K562 (cell line): Measurements from ENCODE around the gene KAT6B. TPM values are rescaled to one million over a fixed set of nuclear protein-coding genes. Genes with fewer than 3 reads are reported as not detected.

ENCODE experiments used
- ATAC-seq: fragments of 200-7000 bp; cut with Tn5 transposase; 3 replicates; pipeline ENCODE4 v1.9.1; 2020; ENCODE audit warnings: moderate library complexity
- BruUV-seq: library from RNA; stranded (reverse); fragments of 400-500 nt; replicated peaks from 2 replicates; lab custom pipeline; 2021; lab: Mats Ljungman, UMichigan
- CTCF ChIA-PET: fragments of 300-600 bp; formaldehyde crosslinking; extraction: SDS; loops from one replicate; lab custom pipeline; 2021; ENCODE audit warnings: low intra/inter-chr PET ratio; lab: Yijun Ruan, JAX
- POLR2A ChIA-PET: fragments of 300-600, 350-650 bp; sonication (Branson Sonifier 250); formaldehyde crosslinking; extraction: SDS; loops from one replicate; lab custom pipeline; 2021; ENCODE audit warnings: antibody characterized with exemption, inconsistent platforms; lab: Yijun Ruan, JAX
- DNase-seq, 4 experiments: peaks; one replicate each; pipeline versions ENCODE4 v3.0.0 to v3.0.0-alpha.2; 2011 to 2018; ENCODE audit warnings: low spot score in 3 of 4, mixed read lengths in 3 of 4; ENCODE audit errors: extremely low read depth in 1 of 4
- FAIRE-seq: peaks from 2 replicates; lab custom pipeline; 2011; peaks lifted over from hg19 to GRCh38; lab: Jason Lieb, UNC
- H2AFZ ChIP-seq: 2 replicates; pipeline ENCODE4 v1.6.0; 2011; ENCODE audit warnings: low read depth, low read length, control low read depth, inconsistent platforms
- H3K27ac ChIP-seq: fragments of 200-600 bp; 3 replicates; pipeline ENCODE4 v1.8.0; 2011; ENCODE audit warnings: low read depth, mild to moderate bottlenecking, control low read depth, inconsistent platforms, low read length, moderate library complexity, mixed read lengths; ENCODE audit errors: extremely low read depth
- H3K27me3 ChIP-seq, 2 experiments: fragments of 300-600 bp in 1 of 2; 2 replicates in 1 of 2; 3 replicates in 1 of 2; pipeline versions ENCODE4 v1.6.0 to v1.8.0; 2011; ENCODE audit warnings: inconsistent platforms in 2 of 2, low read length in 2 of 2, mild to moderate bottlenecking in 1 of 2, mixed read lengths in 1 of 2, moderate library complexity in 1 of 2; ENCODE audit not compliant: control insufficient read depth in 2 of 2, insufficient read depth in 2 of 2
- H3K36me3 ChIP-seq: fragments of 300-600 bp; 3 replicates; pipeline ENCODE4 v1.8.0; 2011; ENCODE audit warnings: mild to moderate bottlenecking, low read length, inconsistent platforms; ENCODE audit not compliant: control insufficient read depth, insufficient read depth
- H3K4me1 ChIP-seq, 2 experiments: fragments of 200-600 bp in 1 of 2; replicated peaks in 1 of 2; 2 replicates in 1 of 2; 3 replicates in 1 of 2; pipeline versions ENCODE4 v1.5.1 to v1.8.0; 2011; ENCODE audit warnings: inconsistent platforms in 2 of 2, low read length in 2 of 2, mild to moderate bottlenecking in 1 of 2, mixed read lengths in 1 of 2, moderate library complexity in 1 of 2; ENCODE audit not compliant: control insufficient read depth in 2 of 2, insufficient read depth in 2 of 2
- H3K4me2 ChIP-seq: 2 replicates; pipeline ENCODE4 v1.6.1; 2011; ENCODE audit warnings: low read length, control low read depth, inconsistent platforms, mixed read lengths; ENCODE audit not compliant: insufficient read depth
- H3K4me3 ChIP-seq: fragments of 200-600 bp; sonication (generic), shearing (Covaris generic); 2 replicates; pipeline ENCODE4 v1.5.1; 2016; ENCODE audit warnings: control low read depth, inconsistent platforms
- H3K79me2 ChIP-seq: fragments of 200-600 bp; 3 replicates; pipeline ENCODE4 v1.8.0; 2011; ENCODE audit warnings: low read length, inconsistent platforms; ENCODE audit not compliant: control insufficient read depth, insufficient read depth
- H3K9ac ChIP-seq, 2 experiments: 2 replicates each; pipeline versions ENCODE4 v1.6.0 to v1.6.1; 2011; ENCODE audit warnings: low read depth in 2 of 2, low read length in 2 of 2, control low read depth in 1 of 2, inconsistent platforms in 1 of 2, mild to moderate bottlenecking in 1 of 2, mixed read lengths in 1 of 2; ENCODE audit not compliant: insufficient read depth in 1 of 2
- H3K9me1 ChIP-seq: one replicate; pipeline ENCODE4 v1.6.0; 2011; ENCODE audit warnings: inconsistent platforms, mild to moderate bottlenecking, low read length, moderate library complexity; ENCODE audit not compliant: control insufficient read depth, insufficient read depth
- H3K9me3 ChIP-seq: replicated peaks from 2 replicates; pipeline ENCODE4 v1.5.1; 2011; ENCODE audit warnings: low read depth, low read length, inconsistent platforms; ENCODE audit not compliant: control insufficient read depth, insufficient read depth
- H4K20me1 ChIP-seq: replicated peaks from 2 replicates; pipeline ENCODE4 v1.6.1; 2011; ENCODE audit warnings: low read length, inconsistent platforms, mixed read lengths; ENCODE audit not compliant: control insufficient read depth, insufficient read depth
- CCAR2 ChIP-seq: fragments of 200-400 bp; formaldehyde crosslinking; IDR thresholded peaks from 2 replicates; pipeline ENCODE4 v1.6.1; 2017; ENCODE audit warnings: mild to moderate bottlenecking, low read depth, low read length
- CEBPZ ChIP-seq: fragments of 150-350 bp; IDR thresholded peaks from 2 replicates; pipeline ENCODE4 v1.6.1; 2014; ENCODE audit warnings: low read depth, mild to moderate bottlenecking, low read length, borderline replicate concordance
- FOSL1 ChIP-seq: fragments of 200-800 bp; sonication (Bioruptor generic); conservative IDR thresholded peaks from 2 replicates; pipeline ENCODE4 v1.6.1; 2016; ENCODE audit warnings: missing genetic modification characterization, missing compliant biosample characterization
- HDGF ChIP-seq: fragments of 450-650 bp; IDR thresholded peaks from 2 replicates; pipeline ENCODE4 v1.6.1; 2016
- MBD2 ChIP-seq: sonication (generic); IDR thresholded peaks from 2 replicates; pipeline ENCODE4 v1.6.1; 2016; ENCODE audit warnings: low read depth, borderline replicate concordance
- MXD1 ChIP-seq: fragments of 250-450 bp; sonication (Bioruptor Pico); IDR thresholded peaks from 2 replicates; pipeline ENCODE4 v1.8.0; 2021; ENCODE audit warnings: borderline replicate concordance, mild to moderate bottlenecking, moderate library complexity; ENCODE audit not compliant: poor library complexity, severe bottlenecking
- NKRF ChIP-seq: fragments of 450-650 bp; IDR thresholded peaks from 2 replicates; pipeline ENCODE4 v1.6.1; 2016; ENCODE audit warnings: borderline replicate concordance
- POLR2H ChIP-seq: IDR thresholded peaks from 2 replicates; pipeline ENCODE4 v1.6.1; 2016; ENCODE audit warnings: missing genetic modification characterization, low read depth, mild to moderate bottlenecking, control low read depth, missing compliant biosample characterization, moderate library complexity
- PYGO2 ChIP-seq: fragments of 450-650 bp; IDR thresholded peaks from 2 replicates; pipeline ENCODE4 v1.6.1; 2016; ENCODE audit warnings: mild to moderate bottlenecking, missing genetic modification characterization, moderate library complexity, missing compliant biosample characterization
- SMAD2 ChIP-seq: fragments of 150-350 bp; IDR thresholded peaks from 2 replicates; pipeline ENCODE4 v1.6.1; 2014; ENCODE audit warnings: low read depth, mild to moderate bottlenecking, low read length
- U2AF2 ChIP-seq: fragments of 200-400 bp; formaldehyde crosslinking; optimal IDR thresholded peaks from 2 replicates; pipeline ENCODE3; 2017; ENCODE audit warnings: low read depth, mild to moderate bottlenecking, low read length
- ZNF584 ChIP-seq: fragments of 200-800 bp; sonication (Bioruptor generic); IDR thresholded peaks from 2 replicates; pipeline ENCODE4 v1.6.1; 2016; ENCODE audit warnings: low read depth, mild to moderate bottlenecking, missing genetic modification characterization, missing compliant biosample characterization
- WGBS: fragments of 100-300 bp; shearing (Covaris generic); methylation state at CpG from one replicate; pipeline ENCODE4 v1.1.6; 2016; ENCODE audit warnings: low coverage, mixed read lengths; ENCODE audit not compliant: insufficient coverage; ENCODE audit errors: missing lambda C conversion rate; 5-methylcytosine and 5-hydroxymethylcytosine counted together
- in situ Hi-C: fragments of 300-500 bp; cut with MboI; formaldehyde crosslinking; loops from 4 replicates; pipeline ENCODE4 v1.15.0; 2018; ENCODE audit warnings: inconsistent platforms, mixed read lengths
- intact Hi-C: fragments of 100-400 bp; cut with micrococcal nuclease; formaldehyde crosslinking; loops from 2 replicates; pipeline ENCODE4 v1.14.2; 2022
- polyA plus RNA-seq, 8 experiments: library from polyadenylated mRNA; depleted of rRNA in 4 of 8; stranded (reverse) in 5 of 8; unstranded in 3 of 8; fragments of >200 nt; fragmentation: Nextera tagmentation in 2 of 8; fragmentation: Illumina TruSeq in 1 of 8; extraction: Ambion mirVana in 2 of 8; extraction: Trizol in 1 of 8; gene quantifications; 2 replicates each; pipeline versions ENCODE4 v1.2.1 to v1.2.3, GENCODE V29; 2011 to 2014; ENCODE audit warnings: inconsistent platforms in 1 of 8, missing spikeins in 1 of 8
- total RNA-seq, 7 experiments: library from RNA; depleted of rRNA in 6 of 7; stranded (reverse); fragments of >200 nt in 6 of 7; fragmentation: Illumina TruSeq in 2 of 7; extraction: Trizol in 2 of 7; gene quantifications; 2 replicates each; pipeline versions ENCODE4 v1.2.1 to v1.2.3, GENCODE V29; 2011 to 2021; ENCODE audit warnings: low replicate concordance in 1 of 7

The KAT6B gene
- total and polyA plus RNA-seq, 9 of the 15 experiments (the other 6 are each of a cell fraction or from before 2014, with no cell fraction given): 1.4 to 9.2 (median 6.8) TPM

- ChIA-PET CTCF (no interaction called here), POLR2A (interaction anchor here (1.4 kb wide), 1 partner anchor 13 kb away, joined by 5 read pairs; no protein-coding TSS in a partner anchor)
- no TSS peak for BruUV-seq
- no peak overlapping the region for H2AFZ ChIP-seq
- peaks cover 0 to 5% of the 10 kb centered on the region in 2 experiments; a peak in 2 of 5 replicates for H3K27me3 ChIP-seq
- FAIRE-seq (no peak), DNase-seq (no peak), ATAC-seq (no peak)
- no peaks in the 10 kb centered on the region for H3K79me2 ChIP-seq
- no peak overlapping the region for H3K4me2 ChIP-seq
- H4K20me1 ChIP-seq: no peaks in the 10 kb centered on the region
- no peak overlapping the region for H3K27ac ChIP-seq
- intact Hi-C loops (no loop called here), in situ Hi-C loops (no loop called here)
- H3K4me1 ChIP-seq: no peaks in the 10 kb centered on the region
- H3K9ac ChIP-seq: no peak overlapping the region
- H3K4me3 ChIP-seq: no peak overlapping the region
- no peaks in the 10 kb centered on the region for H3K9me3 ChIP-seq
- TF ChIP-seq FOSL1 (no peak), CEBPZ (no peak), CCAR2 (no peak), MXD1 (CRISPR knock-in tag) (no peak), PYGO2 (tag) (no peak), ZNF584 (CRISPR knock-in tag) (no peak), SMAD2 (no peak), NKRF (no peak), HDGF (no peak), POLR2H (no peak), MBD2 (no peak), U2AF2 (no peak)
- 65% methylated on average over 2 of the region's 2 CpGs for WGBS
- no peaks in the 10 kb centered on the region for H3K9me1 ChIP-seq
- no peaks in the 10 kb centered on the region for H3K36me3 ChIP-seq
Measured at GRCh38 chr10:74910976-74911350, 84.6 kb downstream of the KAT6B start.
